Activated CD8-positive, alpha-beta memory T cell treated with anti-CD3 and anti-CD28 coated beads, Interleukin-2, amount 50 U/mL, for 4 hours (primary cell): ENCODE measurements around the gene PLEKHA6.
"Not testable (repeated sequence)": the region's sequence is repeated elsewhere in the genome, so short reads cannot be mapped to it uniquely, and the experiment has no call there.

Experiments
- DNase-seq: peaks from one replicate; pipeline ENCODE4 v3.0.0-alpha.2; 2020

Gene PLEKHA6

DNA sequence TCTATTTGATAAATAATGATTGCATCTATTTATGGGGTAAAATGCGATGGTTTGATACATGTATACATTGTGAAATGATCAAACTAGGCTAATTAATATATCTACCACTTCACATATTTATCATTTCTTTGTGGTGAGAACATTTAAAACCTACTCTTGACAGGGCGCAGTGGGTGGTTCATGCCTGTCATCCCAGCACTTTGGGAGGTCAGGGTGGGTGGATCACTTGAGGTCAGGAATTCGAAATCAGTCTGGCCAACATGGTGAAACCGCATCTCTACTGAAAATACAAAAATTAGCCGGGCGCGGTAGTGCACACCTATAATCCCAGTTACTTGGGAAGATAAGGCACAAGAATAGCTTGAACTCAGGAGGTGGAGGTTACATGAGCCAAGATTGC is 25.3 kb downstream of the PLEKHA6 start:
- no peak for DNase-seq

DNA sequence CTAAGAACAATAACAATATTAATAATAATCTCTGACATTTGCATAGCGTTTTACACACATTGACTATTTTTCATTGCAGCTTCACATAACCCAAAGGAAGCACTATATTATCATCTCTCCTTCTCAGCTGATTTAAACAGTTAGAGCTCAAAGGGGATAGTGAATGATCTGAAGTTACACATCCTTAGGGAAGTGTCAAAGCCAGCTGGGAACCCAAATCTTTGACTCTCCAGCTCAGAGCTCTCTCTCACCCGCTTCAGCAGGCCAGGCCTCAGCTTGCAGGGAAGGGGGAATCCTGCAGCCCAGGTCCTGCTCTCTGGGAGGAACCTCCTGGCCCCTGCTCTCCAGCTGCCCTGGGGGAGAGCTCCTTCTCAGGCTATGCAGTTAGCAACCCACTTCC is 26.3 kb downstream of the PLEKHA6 start:
- DNase-seq: no peak

DNA sequence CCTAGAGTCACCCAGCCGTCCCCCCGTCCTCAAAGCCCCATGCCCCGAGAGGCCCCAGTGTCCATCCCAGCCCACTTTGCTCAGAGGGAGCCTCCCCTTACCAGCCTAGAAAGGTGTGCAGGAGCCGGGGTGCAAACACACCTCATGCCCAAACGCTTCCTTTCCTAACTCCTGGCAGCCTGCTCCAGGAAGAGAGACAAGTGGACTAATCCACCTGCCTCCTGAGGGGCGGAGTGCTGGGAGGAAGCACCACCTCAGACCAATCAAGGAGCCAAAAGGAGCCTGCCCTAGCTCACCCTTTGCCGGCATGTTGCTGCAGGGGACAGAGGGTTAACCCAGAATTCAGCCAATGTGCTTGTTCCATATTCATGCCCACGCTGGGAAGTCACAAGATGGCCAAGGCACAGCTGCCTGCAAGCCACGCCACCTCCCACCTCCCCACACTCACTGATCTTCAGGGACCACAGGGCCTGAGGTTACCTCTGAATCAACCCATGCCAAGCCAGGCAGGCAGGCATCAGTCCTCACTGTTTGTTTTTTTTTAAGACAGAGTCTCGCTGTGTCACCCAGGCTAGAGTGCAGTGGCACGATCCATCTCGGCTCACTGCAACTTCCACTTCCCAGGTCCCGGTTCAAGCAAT is 27.8 kb downstream of the PLEKHA6 start:
- DNase-seq: no peak

DNA sequence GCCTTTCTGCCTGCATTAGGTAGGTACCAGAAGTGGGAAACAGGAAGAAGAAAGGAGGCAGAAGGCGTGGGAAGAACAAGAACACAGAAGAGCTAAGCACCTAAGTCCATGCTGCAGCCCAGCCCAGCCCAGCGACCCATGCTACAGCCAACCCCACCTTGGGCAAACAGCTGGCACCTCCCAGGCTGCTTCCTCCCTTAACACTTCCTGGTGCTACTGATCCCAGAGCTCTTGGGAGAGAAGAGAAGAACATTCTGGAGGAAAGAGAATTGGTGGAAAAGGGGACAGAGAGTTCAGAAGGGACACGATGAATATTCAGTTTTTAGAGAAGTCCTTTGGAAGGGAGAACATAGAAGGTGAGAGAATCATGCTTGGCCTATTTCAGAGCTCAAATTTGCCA is 28.5 kb downstream of the PLEKHA6 start:
- no peak for DNase-seq

DNA sequence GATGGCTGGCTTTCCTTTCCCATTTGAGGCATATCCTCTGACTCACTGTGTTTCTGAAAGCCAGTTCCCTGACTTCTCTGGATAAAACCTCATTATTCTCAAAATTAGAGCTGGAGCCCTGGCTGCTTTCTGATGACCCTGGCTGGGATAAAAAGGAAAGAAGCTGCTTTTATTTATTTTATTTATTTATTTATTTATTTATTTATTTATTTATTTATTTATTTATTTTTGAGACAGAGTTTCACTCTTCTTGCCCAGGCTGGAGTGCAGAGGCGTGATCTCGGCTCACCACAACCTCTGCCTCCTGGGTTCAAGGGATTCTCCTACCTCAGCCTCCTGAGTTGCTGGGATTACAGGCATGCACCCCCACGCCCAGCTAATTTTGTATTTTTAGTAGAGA is 31.9 kb downstream of the PLEKHA6 start:
- DNase-seq: not testable (repeated sequence)

DNA sequence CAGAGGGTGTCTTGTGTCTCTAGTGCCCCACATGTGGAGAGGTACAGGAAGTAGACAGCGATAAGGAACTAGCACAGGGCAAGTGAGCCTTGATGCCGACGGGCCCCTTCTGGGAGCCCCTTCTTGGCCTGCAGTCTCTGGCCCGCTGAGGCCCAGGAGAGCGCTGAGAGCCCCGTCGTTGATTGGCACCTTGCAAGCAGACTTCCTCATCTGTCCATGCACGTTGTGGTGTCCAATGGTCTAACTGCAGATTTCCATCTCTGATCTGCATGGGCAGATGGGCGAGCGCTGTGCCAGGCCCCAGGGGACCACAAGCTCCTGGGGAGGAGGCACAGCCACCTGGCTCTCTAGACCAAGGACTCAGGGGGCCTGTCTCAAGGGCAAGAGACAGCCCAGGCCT is 32.4 kb downstream of the PLEKHA6 start:
- no peak for DNase-seq

DNA sequence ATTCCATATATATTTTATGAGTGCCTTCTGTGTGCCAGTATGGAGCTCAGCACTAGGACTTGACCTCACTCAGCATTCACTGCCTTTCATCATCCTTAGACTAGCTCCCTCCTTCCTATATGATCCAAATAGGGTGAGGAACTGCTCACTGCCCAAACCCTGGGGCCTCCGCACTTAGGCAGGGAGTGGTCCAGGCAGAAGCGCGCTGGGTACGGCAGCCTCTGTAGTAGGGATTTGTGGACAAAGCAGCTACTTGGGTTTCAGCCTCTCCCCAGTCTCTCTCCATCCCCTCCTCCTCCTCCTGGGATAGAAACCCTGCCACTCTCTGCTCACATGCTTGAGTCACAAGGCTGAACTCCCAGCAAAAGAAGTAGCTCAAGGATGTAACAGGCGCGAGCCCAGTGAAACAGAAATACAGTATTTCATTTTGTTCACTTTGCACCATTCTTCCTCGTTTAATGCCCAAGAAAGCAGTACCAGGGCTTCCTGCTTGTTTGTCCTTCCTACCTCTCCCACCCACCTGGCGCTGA is 32.9 kb downstream of the PLEKHA6 start:
- DNase-seq: no peak

DNA sequence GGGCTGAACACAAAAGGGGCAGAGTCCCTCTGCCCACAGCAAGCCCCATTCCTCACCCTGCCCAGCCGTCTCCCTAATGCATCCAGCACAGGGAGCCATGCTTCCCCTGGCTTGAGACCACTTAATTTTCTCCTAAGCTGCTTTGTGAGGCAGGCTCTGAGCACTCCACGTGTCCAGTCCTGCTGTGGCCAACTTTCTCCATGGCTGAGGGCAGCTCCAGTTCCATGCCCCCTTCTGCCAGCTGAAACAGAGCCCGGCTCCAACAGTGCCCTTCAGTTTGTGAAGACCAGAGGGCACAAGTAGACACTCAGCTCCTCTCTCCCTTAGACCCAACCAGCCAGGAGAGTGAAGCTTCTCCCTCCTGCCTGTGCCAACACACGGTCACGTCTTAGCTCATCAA is 33.8 kb downstream of the PLEKHA6 start:
- DNase-seq: no peak

DNA sequence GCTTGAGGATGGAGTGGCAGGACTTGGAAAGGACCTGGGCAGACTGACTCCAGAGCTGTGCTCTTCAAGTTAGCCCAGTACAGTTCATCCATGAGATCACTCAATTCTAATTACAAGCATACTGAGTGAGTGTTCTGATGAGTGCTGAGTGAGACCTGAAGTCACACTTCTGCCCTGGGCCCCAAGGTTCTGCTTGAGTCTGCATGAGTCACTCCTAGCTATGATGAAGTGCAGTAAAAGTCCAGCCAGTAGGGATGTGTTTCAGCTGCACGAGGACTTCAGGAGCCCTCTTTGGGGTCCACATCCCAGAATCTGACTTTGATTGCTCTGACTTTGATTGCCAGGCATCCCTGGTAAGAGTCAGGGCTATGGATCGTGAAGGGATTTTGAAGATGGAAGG is 35.8 kb downstream of the PLEKHA6 start:
- DNase-seq: no peak

DNA sequence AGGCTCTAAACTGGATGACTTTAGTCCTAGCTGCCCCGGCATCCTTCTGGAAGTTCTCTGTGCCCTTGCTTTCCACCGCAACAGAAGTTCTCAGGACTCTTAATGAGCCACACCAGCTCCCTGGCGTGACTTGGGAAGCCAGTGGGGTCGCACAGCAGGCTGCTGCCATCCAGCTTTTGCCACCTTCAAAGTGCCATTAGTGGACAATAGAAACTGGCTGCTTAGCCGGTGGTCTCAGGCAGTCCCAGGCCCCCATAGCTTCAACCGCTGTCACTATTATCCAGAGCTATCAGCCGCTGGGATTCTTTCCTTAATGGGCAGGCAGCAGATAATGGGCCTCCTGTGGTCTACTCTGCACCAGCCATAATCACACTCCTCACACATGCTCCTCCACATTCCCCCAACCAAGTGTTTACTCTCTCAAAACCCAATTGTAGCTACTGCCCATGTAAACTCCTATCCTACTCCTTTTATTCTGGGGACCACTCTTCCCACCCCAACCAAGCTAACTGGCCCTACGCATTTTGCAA is 37.3 kb downstream of the PLEKHA6 start:
- no peak for DNase-seq

DNA sequence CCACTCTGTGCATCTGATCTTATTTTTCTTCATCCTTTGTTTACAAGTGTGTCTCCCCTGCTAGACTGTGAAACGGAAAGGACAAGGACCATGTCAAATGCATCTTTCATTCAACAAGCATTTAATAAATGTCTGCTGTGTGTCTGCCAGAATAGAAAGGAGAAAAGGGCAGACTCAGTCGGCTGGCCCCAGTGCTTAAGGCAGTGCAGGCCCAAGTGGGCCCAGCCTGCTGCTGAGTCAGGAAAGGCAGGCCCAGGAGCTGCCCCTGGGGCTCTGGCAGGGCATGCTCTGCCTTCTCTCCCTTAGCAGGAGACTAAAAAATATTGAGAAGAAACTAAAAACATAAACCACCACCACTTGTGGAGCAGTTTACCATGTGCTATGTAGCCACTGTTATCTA is 38.1 kb downstream of the PLEKHA6 start:
- DNase-seq: no peak

DNA sequence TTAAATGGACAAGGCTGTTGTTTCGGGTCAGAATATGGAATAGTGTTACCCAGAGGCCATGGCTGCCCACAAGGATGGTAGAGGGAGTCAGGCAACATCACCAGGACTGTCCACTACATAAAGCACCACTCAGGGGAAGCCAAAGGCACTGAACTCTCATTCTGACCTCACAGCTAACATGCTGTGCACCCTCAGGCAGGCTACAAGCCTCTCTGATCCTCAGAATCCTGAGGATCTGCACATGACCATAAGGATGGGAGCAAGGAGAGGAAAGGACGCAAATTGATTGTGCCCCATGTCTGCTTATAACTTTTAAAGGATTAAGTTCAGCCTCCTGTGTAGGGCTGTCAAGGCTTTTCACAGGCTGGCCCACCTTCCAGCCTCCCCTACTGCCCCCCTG is 38.7 kb downstream of the PLEKHA6 start:
- DNase-seq: no peak

DNA sequence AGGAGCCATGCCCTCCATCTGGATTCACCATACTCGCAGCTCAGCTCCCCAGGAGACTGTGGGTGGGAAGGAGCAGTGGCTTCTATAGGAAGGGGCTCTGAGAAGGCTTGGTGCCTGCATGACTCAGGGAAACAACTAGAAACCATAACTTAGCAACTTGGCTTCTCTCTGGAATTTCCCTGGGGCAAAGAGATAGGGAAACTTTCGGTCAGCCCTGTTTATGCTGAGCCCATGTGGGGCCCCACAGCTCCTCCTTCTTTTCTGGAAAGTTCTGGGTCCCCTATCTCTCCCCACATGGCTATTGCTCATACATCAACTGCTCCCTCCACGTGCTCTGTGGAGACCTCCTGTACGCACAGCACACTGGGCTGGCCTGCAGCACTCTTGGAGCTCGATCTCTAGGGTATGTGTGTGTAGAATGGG is 39.3 kb downstream of the PLEKHA6 start:
- DNase-seq: no peak

DNA sequence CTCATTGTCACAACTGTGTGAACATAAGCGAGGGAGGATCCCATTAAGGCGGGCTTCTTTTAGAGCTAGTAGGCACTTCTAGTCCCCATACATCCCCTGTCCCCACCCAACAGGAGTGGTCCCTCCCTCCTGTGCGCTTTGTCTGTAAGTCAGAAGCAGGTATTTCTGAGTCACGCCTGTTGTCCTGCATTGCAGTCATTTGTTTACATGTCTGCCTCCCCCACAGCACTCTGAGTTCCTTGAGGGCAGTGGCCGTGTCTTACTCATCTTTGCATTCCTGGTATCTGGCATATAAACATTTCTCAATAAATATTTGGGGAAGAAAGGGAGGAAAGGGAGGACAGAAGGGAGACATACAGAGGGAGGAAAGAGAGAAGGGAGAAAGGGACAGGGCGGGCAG is 40.3 kb downstream of the PLEKHA6 start:
- DNase-seq: no peak

DNA sequence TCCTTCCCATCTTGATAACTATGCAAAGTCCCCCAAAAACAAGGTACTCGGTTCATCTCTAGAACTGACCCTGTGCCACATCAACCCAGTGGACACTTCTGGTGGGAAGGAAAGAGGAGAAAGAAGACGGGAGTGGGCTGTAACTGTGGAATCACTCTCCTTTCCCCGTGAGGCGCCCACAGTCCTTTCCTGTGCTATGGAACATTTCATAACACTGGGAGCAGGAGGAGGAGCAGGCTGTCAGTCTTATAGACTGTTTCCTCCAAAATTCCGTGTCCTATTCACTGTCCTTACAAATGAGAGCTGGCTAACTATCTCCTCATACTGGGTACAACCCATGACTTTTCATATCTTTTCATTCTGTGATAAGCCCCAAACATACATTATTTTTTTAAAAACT is 40.7 kb downstream of the PLEKHA6 start:
- DNase-seq: no peak

DNA sequence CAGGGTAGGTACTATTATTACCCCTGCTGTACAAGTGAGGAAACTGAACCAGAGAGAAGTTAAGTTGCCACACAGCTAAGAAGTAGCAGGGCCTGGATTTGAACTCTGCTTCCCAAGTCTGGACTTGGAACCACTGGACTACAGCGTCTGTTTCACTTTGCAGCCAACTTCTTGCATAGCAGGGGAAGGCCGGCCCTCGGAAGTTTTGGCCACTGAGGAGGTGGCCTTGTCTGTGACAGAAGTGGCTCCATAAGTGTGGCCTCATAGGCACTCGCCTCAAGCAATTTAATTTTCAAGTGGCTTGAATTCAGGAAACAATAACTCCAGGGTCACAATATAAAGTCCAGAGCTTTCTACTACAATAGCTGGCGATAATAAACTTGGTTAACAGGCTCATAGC is 41.4 kb downstream of the PLEKHA6 start:
- no peak for DNase-seq

DNA sequence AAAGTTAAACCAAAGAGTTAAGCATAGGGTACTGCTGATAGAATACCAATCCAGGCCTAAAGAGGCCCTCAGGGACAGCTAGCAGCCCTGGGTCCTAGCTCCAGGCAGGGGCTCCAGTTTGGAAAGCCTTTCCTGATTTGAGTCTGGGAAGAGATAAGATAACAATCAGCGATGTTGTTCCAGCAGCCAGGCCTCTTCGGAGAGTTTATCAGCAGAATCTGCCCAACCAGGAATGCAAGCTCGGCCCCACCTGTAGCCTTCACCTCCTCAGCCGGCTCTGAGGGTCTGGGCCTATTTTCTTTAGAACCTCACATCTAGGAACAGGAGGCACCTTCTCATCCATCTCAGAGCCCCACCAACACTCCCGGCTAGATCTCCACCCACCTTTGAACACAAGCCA is 42.6 kb downstream of the PLEKHA6 start:
- DNase-seq: no peak

DNA sequence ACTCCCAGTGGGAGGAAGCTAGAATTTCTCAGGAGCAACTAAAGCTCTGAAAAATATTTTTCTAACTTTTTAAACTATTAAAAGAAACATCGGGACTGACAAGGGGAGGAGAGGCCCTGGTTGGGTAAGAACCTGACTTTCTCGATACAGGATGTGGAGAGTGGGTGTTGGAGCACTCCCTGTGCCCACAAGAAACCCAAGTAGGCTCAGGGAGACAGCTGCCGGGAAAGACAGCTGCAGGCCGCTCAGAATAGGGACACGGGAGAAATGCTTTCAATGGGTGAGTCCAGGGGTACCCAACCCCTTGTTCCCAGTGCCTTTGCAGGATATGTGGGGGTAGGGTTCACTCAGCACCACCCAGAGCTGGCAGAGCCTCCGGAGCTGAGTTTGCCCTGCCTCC is 43.6 kb downstream of the PLEKHA6 start:
- DNase-seq: no peak

DNA sequence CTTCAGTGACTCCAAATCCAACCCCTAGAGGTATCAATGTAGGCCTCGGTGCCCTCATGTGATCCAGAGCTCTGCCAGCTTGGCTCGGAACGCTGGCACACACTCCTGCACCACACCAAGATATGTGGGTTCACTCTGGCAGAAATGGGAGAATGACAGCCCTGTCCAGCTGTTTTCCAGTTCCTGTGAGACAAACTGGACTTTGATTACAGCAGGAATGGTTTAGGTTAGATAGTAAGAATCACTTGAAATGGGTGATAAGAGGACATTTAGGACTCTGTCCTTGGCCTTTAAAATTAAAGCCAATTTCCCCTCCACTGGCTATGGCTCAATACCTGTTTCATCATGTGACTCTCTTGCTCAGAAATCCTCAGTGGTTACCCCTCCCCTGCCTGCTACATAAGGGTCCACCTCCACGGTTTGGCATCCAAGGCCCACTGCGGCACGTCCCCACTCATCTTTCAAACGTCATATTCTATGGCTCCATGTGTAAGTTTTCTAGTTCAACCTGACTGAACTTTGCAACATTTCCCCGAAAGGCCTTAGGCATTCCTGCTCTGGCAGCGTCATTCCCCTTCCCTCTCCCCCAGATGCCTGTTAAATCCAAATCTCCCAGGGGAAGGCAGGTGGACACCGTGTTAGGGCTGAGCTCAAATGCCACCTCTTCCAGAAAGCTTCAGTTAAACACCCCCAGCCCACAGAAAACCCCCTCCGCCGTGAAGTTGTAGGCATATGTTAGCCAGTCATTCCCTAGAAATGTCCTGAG is 44.7 kb downstream of the PLEKHA6 start:
- no peak for DNase-seq

DNA sequence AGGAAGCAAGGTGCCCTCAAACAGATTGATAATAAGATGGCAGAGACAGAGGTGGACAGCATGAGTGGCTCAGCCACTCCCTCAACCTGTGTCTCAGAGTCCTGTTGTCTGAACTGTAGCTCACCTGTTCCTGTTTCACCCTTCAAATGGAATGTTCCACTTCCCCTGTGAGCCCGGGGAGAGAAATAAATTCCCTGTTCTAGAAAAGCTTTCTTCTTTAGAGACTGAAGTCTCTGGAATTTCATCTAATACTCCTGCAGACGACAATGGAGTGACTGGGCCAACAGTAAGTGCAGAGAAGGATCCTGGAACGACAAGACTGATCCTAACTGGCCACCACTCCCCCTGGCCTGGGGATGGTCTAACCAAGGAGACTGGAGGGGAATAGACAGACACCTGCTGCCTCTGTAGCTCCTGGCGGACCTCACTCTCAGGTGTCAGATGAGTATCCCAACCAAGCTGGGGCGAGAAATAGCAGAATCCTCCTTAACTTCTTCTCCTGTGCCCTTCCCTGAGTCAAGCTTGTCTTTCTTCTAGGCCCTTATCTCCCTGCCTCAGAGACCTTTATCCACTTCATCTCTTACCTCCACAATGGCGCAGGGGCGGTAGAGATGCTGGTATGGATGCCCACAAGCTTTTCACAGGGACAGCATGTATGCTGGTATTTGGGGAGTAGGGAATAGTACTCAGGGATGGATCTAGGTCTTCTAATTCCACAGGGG is 45.4 kb downstream of the PLEKHA6 start:
- DNase-seq: no peak

DNA sequence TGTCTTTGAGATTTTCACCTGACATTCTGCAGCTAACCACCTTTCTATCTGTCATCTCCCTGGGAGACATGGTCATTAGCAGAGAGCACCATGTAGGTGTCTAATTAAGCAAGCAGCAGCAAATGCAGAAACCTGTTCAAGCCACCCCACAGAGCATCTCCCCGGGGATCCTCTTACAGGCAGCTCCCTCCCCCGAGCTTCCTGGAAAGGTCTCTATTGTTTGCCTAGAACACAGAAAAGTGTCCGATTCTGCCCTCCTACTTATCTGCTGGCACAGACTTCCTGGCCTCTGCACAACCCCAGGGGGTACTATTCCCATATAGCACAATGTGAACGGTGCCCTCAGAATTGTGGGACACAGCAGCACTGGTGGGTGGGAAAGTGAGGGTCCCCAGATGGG is 46.1 kb downstream of the PLEKHA6 start:
- DNase-seq: no peak

DNA sequence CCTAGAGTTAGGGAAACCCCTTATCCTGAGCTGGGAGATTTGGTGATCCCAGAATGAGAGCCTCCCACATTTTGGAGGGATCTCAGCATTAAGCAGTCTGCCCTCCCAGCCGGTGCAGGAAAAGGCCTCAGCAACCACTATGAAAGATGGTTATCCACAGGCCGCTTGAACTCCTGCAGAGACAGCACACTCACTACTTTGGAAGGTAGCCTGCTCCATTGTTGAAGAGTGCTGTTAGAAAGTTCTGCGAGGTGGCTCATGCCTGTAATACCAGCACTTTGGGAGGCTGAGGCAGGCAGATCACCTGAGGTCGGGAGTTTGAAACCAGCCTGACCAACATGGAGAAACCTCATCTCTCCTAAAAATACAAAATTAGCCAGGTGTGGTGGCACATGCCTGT is 48.8 kb downstream of the PLEKHA6 start:
- not testable (repeated sequence) for DNase-seq

DNA sequence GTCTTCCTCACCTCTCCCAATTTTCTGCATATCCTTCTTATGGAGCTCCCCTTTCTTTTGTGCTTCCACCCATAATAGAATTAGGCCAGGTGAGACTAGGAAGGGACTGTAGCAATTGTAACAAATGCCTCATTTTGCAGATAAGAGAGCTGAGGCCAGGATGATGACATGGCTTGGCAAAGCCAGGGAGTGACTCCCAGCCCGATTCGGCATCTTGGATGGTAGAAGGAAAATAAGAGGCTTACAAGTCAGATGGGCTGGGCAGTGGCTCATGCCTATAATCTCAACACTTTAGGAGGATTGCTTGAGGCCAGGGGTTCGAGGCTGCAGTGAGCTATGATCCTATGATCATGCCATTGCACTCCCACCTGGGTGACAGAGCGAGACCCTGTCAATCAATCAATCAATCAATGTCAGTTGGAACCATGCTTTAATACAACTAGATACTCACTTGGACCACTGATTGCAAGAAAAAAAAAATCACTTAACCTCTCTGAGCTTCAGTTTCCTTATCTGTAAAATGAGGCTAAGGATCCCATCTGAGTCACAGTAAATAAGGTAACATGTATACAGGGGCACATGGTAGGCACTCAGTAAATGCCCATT is 51.6 kb downstream of the PLEKHA6 start:
- no peak for DNase-seq
